ENCODE data around the gene PCDHA5.
"Not testable (repeated sequence)": the region's sequence is repeated elsewhere in the genome, so short reads cannot be mapped to it uniquely, and the experiment has no call there.

The PCDHA5 gene

DNA sequence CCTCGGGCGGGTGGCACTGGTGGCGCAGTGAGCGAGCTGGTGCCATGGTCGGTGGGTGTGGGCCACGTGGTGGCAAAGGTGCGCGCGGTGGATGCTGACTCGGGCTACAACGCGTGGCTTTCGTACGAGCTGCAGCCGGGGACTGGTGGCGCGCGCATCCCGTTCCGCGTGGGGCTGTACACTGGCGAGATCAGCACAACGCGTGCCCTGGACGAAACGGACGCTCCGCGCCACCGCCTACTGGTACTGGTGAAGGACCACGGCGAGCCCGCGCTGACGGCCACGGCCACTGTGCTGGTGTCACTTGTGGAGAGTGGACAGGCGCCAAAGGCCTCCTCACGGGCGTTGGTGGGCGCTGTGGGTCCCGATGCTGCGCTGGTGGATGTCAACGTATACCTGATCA is 12.5 kb upstream of the PCDHA5 start:
- no peak for DNase-seq (ENCODE audit: extremely low read depth, low read depth)
- TF ChIP-seq, protein P1, sequence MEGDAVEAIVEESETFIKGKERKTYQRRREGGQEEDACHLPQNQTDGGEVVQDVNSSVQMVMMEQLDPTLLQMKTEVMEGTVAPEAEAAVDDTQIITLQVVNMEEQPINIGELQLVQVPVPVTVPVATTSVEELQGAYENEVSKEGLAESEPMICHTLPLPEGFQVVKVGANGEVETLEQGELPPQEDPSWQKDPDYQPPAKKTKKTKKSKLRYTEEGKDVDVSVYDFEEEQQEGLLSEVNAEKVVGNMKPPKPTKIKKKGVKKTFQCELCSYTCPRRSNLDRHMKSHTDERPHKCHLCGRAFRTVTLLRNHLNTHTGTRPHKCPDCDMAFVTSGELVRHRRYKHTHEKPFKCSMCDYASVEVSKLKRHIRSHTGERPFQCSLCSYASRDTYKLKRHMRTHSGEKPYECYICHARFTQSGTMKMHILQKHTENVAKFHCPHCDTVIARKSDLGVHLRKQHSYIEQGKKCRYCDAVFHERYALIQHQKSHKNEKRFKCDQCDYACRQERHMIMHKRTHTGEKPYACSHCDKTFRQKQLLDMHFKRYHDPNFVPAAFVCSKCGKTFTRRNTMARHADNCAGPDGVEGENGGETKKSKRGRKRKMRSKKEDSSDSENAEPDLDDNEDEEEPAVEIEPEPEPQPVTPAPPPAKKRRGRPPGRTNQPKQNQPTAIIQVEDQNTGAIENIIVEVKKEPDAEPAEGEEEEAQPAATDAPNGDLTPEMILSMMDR (IDR thresholded peaks at IDR 0.05; ENCODE audit: low read depth, low read length), result no peak

DNA sequence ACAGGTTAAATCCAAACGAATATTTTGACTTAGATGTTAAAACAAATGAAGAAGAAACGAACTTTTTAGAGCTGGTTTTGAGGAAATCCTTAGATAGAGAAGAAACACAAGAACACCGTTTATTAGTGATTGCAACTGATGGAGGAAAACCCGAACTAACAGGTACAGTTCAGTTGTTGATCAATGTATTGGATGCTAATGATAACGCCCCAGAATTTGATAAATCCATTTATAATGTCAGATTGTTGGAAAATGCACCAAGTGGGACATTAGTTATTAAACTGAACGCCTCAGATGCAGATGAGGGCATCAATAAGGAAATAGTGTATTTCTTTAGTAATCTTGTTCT is 842 bp downstream of the PCDHA5 start:
- TF ChIP-seq, protein P1 (IDR thresholded peaks at IDR 0.05; ENCODE audit: low read depth, low read length), result no peak
- DNase-seq (ENCODE audit: extremely low read depth, low read depth), result no peak

DNA sequence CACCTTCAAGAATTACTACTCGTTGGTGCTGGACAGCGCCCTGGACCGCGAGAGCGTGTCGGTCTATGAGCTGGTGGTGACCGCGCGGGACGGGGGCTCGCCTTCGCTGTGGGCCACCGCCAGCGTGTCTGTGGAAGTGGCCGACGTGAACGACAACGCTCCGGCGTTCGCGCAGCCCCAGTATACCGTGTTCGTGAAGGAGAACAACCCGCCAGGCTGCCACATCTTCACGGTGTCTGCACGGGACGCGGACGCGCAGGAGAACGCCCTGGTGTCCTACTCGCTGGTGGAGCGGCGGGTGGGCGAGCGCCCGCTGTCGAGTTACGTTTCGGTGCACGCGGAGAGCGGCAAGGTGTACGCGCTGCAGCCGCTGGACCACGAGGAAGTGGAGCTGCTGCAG is 1.6 kb downstream of the PCDHA5 start:
- DNase-seq (ENCODE audit: extremely low read depth, low read depth), result not testable (repeated sequence)

DNA sequence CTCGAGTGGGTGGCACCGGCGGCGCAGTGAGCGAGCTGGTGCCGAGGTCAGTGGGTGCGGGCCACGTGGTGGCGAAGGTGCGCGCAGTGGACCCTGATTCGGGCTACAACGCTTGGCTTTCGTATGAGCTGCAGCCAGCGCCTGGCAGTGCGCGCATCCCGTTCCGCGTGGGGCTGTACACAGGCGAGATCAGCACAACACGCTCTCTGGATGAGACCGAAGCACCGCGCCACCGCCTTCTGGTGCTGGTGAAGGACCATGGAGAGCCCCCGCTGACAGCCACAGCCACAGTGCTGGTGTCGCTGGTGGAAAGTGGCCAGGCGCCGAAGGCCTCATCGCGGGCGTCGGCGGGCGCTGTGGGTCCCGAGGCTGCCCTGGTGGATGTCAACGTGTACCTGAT is 2.1 kb downstream of the PCDHA5 start:
- no peak for DNase-seq (ENCODE audit: extremely low read depth, low read depth)
- TF ChIP-seq, protein P1 (IDR thresholded peaks at IDR 0.05; ENCODE audit: low read depth, low read length), result no peak

DNA sequence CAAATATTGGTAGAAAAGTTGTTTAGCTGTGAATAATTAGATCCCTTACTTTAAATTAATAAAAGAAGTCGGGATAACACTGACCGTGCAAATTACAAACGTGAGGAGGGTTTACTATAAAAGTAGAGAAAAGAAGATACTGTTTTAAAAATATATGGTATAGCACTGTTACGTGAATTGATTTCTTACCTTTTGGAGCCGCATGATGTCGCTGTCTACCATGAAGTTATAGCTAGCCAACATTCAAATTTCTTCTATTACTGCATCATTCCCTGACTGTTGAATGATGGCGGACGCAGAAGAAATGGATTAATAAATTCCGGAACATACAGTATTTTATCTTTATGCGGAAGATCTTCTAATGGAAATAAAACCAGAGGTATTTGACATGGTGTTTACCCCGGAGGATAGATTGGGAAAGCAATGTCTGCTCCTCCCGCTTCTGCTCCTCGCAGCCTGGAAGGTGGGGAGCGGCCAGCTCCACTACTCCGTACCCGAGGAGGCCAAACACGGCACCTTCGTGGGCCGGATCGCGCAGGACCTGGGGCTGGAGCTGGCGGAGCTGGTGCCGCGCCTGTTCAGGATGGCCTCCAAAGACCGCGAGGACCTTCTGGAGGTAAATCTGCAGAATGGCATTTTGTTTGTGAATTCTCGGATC is 6.4 kb downstream of the PCDHA5 start, which contains the start of gene PCDHA6:
Gene PCDHA6 (plus strand): TSS at position 257 of the 658 bp plus-strand sequence. CDS start 132 bp downstream, at position 389.
- TF ChIP-seq, protein P1 (IDR thresholded peaks at IDR 0.05; ENCODE audit: low read depth, low read length), result no peak
- no peak for DNase-seq (ENCODE audit: extremely low read depth, low read depth)

DNA sequence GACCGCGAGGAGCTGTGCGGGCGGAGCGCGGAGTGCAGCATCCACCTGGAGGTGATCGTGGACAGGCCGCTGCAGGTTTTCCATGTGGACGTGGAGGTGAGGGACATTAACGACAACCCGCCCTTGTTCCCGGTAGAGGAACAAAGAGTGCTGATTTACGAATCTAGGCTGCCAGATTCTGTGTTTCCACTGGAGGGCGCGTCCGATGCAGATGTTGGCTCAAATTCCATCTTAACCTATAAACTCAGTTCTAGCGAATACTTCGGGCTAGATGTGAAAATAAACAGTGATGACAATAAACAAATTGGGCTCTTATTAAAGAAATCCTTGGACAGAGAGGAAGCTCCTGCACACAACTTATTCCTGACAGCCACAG is 6.9 kb downstream of the PCDHA5 start:
- TF ChIP-seq, protein P1 (IDR thresholded peaks at IDR 0.05; ENCODE audit: low read depth, low read length), result no peak
- DNase-seq (ENCODE audit: extremely low read depth, low read depth), result no peak

DNA sequence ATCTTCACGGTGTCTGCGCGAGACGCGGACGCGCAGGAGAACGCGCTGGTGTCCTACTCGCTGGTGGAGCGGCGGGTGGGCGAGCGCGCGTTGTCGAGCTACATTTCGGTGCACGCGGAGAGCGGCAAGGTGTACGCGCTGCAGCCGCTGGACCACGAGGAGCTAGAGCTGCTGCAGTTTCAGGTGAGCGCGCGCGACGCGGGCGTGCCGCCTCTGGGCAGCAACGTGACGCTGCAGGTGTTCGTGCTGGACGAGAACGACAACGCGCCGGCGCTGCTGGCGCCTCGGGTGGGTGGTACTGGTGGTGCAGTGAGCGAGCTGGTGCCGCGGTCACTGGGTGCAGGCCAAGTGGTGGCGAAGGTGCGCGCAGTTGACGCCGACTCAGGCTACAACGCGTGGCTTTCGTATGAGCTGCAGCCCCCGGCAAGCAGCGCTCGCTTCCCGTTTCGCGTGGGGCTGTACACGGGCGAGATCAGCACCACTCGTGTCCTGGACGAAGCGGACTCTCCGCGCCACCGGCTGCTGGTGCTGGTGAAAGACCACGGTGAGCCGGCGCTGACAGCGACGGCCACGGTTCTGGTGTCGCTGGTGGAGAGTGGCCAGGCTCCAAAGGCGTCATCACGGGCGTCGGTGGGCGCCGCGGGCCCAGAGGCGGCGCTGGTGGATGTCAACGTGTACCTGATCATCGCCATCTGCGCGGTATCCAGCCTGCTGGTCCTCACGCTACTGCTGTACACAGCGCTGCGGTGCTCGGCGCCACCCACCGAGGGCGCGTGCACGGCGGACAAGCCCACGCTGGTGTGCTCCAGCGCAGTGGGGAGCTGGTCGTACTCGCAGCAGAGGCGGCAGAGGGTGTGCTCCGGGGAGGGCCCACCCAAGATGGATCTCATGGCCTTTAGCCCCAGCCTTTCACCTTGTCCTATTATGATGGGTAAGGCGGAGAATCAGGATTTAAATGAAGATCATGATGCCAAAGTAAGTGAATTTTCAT is 8.4 kb downstream of the PCDHA5 start:
- DNase-seq (ENCODE audit: extremely low read depth, low read depth), result not testable (repeated sequence)

DNA sequence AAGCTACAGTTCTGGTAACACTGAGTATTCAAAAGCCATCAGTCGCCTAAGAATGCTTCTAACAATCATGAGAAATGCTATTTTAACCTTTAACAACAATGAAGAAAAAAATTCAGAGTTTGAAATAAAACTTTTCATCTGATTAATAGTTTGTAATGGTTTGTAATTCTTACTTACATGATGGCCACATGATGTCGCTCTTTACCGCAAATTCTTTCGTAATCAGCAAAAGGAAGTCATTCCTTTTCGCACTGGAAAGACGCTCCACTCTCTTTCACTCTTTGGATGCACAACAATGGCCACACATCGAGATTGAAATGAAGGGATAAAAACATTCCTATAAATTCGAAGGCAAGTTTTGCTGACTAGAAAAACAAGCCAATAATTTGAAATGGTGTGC is 12.6 kb downstream of the PCDHA5 start, which contains the start of gene PCDHA7:
Gene PCDHA7 (plus strand): TSS at position 277 of the 400 bp plus-strand sequence. CDS start 115 bp downstream, at position 392.
- TF ChIP-seq, protein P1 (IDR thresholded peaks at IDR 0.05; ENCODE audit: low read depth, low read length), result no peak
- DNase-seq (ENCODE audit: extremely low read depth, low read depth), result no peak

DNA sequence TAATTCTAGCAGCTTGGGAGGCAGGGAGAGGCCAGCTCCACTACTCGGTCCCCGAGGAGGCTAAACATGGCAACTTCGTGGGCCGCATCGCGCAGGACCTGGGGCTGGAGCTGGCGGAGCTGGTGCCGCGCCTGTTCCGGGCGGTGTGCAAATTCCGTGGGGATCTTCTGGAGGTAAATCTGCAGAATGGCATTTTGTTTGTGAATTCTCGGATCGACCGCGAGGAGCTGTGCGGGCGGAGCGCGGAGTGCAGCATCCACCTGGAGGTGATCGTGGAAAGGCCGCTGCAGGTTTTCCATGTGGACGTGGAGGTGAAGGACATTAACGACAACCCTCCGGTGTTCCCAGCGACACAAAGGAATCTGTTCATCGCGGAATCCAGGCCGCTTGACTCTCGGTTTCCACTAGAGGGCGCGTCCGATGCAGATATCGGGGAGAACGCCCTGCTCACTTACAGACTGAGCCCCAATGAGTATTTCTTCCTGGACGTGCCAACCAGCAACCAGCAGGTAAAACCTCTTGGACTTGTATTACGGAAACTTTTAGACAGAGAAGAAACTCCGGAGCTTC is 13.1 kb downstream of the PCDHA5 start:
- DNase-seq (ENCODE audit: extremely low read depth, low read depth), result not testable (repeated sequence)
